HepG2 (cell line): ENCODE data around the gene PKP1. TPM values are rescaled to one million over a fixed set of nuclear protein-coding genes. Genes with fewer than 3 reads are reported as not detected.

Source experiments
- ATAC-seq: fragments of 200-7000 bp; cut with Tn5 transposase; 3 replicates; pipeline ENCODE4 v1.9.1; 2020; ENCODE audit warnings: mild to moderate bottlenecking, moderate library complexity
- BruUV-seq: library from RNA; stranded (reverse); fragments of 400-500 nt; replicated peaks from 2 replicates; lab custom pipeline; 2021; lab: Mats Ljungman, UMichigan
- CTCF ChIA-PET: fragments of 300-600 bp; formaldehyde crosslinking; extraction: SDS; loops from one replicate; lab custom pipeline; 2021; ENCODE audit warnings: low total read pairs, inconsistent platforms, low intra/inter-chr PET ratio; lab: Yijun Ruan, JAX
- POLR2A ChIA-PET: fragments of 350-600 bp; sonication (Branson Sonifier 250); formaldehyde crosslinking; loops from one replicate; lab custom pipeline; 2020; ENCODE audit warnings: antibody characterized with exemption, inconsistent platforms; lab: Yijun Ruan, JAX
- DNase-seq: peaks from one replicate; pipeline ENCODE4 v3.0.0-alpha.2; 2015; ENCODE audit warnings: low spot score
- FAIRE-seq: peaks from 3 replicates; lab custom pipeline; 2011; peaks lifted over from hg19 to GRCh38; lab: Jason Lieb, UNC
- H2AFZ ChIP-seq: one replicate; pipeline ENCODE4 v1.6.1; 2011; ENCODE audit warnings: low read length, inconsistent platforms
- H3K27ac ChIP-seq: fragments of 300-600 bp; 3 replicates; pipeline ENCODE4 v1.8.0; 2011; ENCODE audit warnings: mixed run types, mild to moderate bottlenecking, mixed read lengths, low read length, inconsistent platforms; ENCODE audit not compliant: insufficient read depth; ENCODE audit errors: extremely low read length
- H3K27me3 ChIP-seq, 2 experiments: fragments of 200-600 bp in 1 of 2; 2 replicates in 1 of 2; 3 replicates in 1 of 2; pipeline versions ENCODE4 v1.6.0 to v1.8.0; 2011; ENCODE audit warnings: low read length in 2 of 2, mild to moderate bottlenecking in 2 of 2, moderate library complexity in 2 of 2, inconsistent platforms in 1 of 2; ENCODE audit not compliant: insufficient read depth in 2 of 2, control insufficient read depth in 1 of 2
- H3K36me3 ChIP-seq, 2 experiments: fragments of 200-600 bp in 1 of 2; replicated peaks in 1 of 2; 2 replicates in 1 of 2; 3 replicates in 1 of 2; pipeline versions ENCODE4 v1.5.1 to v1.8.0; 2011; ENCODE audit warnings: low read length in 2 of 2, inconsistent platforms in 1 of 2; ENCODE audit not compliant: insufficient read depth in 2 of 2, control insufficient read depth in 1 of 2
- H3K4me1 ChIP-seq: 2 replicates; pipeline ENCODE4 v1.5.1; 2012; ENCODE audit warnings: low read length, inconsistent platforms; ENCODE audit not compliant: insufficient read depth
- H3K4me2 ChIP-seq: 2 replicates; pipeline ENCODE4 v1.6.0; 2011; ENCODE audit warnings: low read depth, low read length, inconsistent platforms
- H3K4me3 ChIP-seq, 3 experiments: fragments of 200-600 bp in 1 of 3; sonication (generic), shearing (Covaris generic) in 1 of 3; replicated peaks in 1 of 3; 2 replicates each; pipeline ENCODE4 v1.5.1; 2011 to 2016; ENCODE audit warnings: low read length in 3 of 3, inconsistent platforms in 2 of 3, low read depth in 2 of 3, mild to moderate bottlenecking in 2 of 3, control low read depth in 1 of 3, mixed read lengths in 1 of 3; ENCODE audit not compliant: insufficient read depth in 1 of 3
- H3K79me2 ChIP-seq: one replicate; pipeline ENCODE4 v1.6.1; 2011; ENCODE audit warnings: low read length, inconsistent platforms; ENCODE audit not compliant: insufficient read depth
- H3K9ac ChIP-seq: 2 replicates; pipeline ENCODE4 v1.6.0; 2011; ENCODE audit warnings: mild to moderate bottlenecking, low read depth, low read length, inconsistent platforms; ENCODE audit not compliant: insufficient read depth
- H3K9me3 ChIP-seq: 2 replicates; pipeline ENCODE4 v1.5.1; 2012; ENCODE audit warnings: mild to moderate bottlenecking, low read length
- H4K20me1 ChIP-seq: 2 replicates; pipeline ENCODE4 v1.6.0; 2011; ENCODE audit warnings: inconsistent platforms, mild to moderate bottlenecking, low read length, moderate library complexity; ENCODE audit not compliant: insufficient read depth
- HIVEP1 ChIP-seq: sonication (generic); formaldehyde crosslinking; IDR thresholded peaks from 2 replicates; pipeline ENCODE4 v1.4.0; 2020; ENCODE audit warnings: mild to moderate bottlenecking, missing genetic modification reagents
- HNRNPLL ChIP-seq: fragments of 200-400 bp; formaldehyde crosslinking; IDR thresholded peaks from 2 replicates; pipeline ENCODE4 v1.6.1; 2017; ENCODE audit warnings: mild to moderate bottlenecking, low read depth, low read length; ENCODE audit not compliant: poor library complexity, severe bottlenecking
- JUNB ChIP-seq: sonication (generic); formaldehyde crosslinking; IDR thresholded peaks from 2 replicates; pipeline ENCODE4 v1.8.0; 2022; ENCODE audit warnings: missing genetic modification reagents, mild to moderate bottlenecking, borderline replicate concordance
- MEF2D ChIP-seq: sonication (generic); formaldehyde crosslinking; IDR thresholded peaks from 2 replicates; pipeline ENCODE4 v1.5.1; 2020; ENCODE audit warnings: mild to moderate bottlenecking, missing genetic modification reagents
- NCOA1 ChIP-seq: sonication (generic); formaldehyde crosslinking; IDR thresholded peaks from 2 replicates; pipeline ENCODE4 v1.9.0; 2021; ENCODE audit warnings: missing genetic modification reagents
- PHF5A ChIP-seq: IDR thresholded peaks from one replicate; pipeline ENCODE4 v1.6.1; 2018; ENCODE audit warnings: low read depth, missing genetic modification reagents; ENCODE audit not compliant: unreplicated experiment
- SP1 ChIP-seq, 2 experiments: fragments of 450-650 bp in 1 of 2; sonication (generic) in 1 of 2; formaldehyde crosslinking in 1 of 2; IDR thresholded peaks; 2 replicates each; pipeline versions ENCODE4 v1.4.0 to v1.6.1; 2016 to 2020; ENCODE audit warnings: missing genetic modification reagents in 1 of 2
- ZNF30 ChIP-seq: sonication (generic); formaldehyde crosslinking; IDR thresholded peaks from 2 replicates; pipeline ENCODE4 v1.5.0; 2020; ENCODE audit warnings: mild to moderate bottlenecking, missing genetic modification reagents
- ZNF451 ChIP-seq: sonication (generic); formaldehyde crosslinking; IDR thresholded peaks from 2 replicates; pipeline ENCODE4 v1.5.0; 2020; ENCODE audit warnings: mild to moderate bottlenecking, missing genetic modification reagents
- ZNF512B ChIP-seq: sonication (generic); formaldehyde crosslinking; IDR thresholded peaks from 2 replicates; pipeline ENCODE4 v1.5.1; 2020; ENCODE audit warnings: missing genetic modification reagents, mild to moderate bottlenecking, borderline replicate concordance
- WGBS: methylation state at CpG from one replicate; pipeline ENCODE4 v1.1.6; 2017; ENCODE audit warnings: low lambda C conversion rate; 5-methylcytosine and 5-hydroxymethylcytosine counted together
- in situ Hi-C: cut with HindIII; loops from 2 replicates; pipeline ENCODE4 v1.10.0; 2017; ENCODE audit warnings: low pct_unique_long_range_greater_than_20kb; ENCODE audit not compliant: extremely low pct_ligation_motif_present
- intact Hi-C: fragments of 100-400 bp; cut with micrococcal nuclease; formaldehyde crosslinking; loops from one replicate; pipeline ENCODE4 v1.10.0; 2022; ENCODE audit not compliant: unreplicated experiment
- polyA plus RNA-seq, 8 experiments: library from polyadenylated mRNA; depleted of rRNA in 3 of 8; stranded (reverse) in 7 of 8; unstranded in 1 of 8; fragments of >200 nt; fragmentation: Illumina TruSeq in 4 of 8; extraction: Trizol in 4 of 8; gene quantifications; 2 replicates each; pipeline versions ENCODE4 v1.2.1 to v1.2.3, GENCODE V29; 2011 to 2016; ENCODE audit warnings: low read depth in 4 of 8, missing spikeins in 1 of 8, mixed read lengths in 1 of 8; ENCODE audit not compliant: insufficient read depth in 1 of 8
- total RNA-seq, 5 experiments: library from RNA; depleted of rRNA; stranded (reverse); fragments of >200 nt; fragmentation: Illumina TruSeq; extraction: Trizol; gene quantifications; 2 replicates each; pipeline ENCODE4 v1.2.3, GENCODE V29; 2016; ENCODE audit warnings: low read depth in 1 of 5
- TF ChIP-seq, protein P1 (sequence below): sonication (generic); formaldehyde crosslinking; IDR thresholded peaks from 2 replicates; pipeline ENCODE4 v1.8.1; 2023; ENCODE audit warnings: missing genetic modification reagents, mild to moderate bottlenecking, borderline replicate concordance

Gene PKP1
- total and polyA plus RNA-seq, 2 of the 13 experiments (the other 11 are each of a cell fraction or from before 2014, with no cell fraction given): not detected

DNA sequence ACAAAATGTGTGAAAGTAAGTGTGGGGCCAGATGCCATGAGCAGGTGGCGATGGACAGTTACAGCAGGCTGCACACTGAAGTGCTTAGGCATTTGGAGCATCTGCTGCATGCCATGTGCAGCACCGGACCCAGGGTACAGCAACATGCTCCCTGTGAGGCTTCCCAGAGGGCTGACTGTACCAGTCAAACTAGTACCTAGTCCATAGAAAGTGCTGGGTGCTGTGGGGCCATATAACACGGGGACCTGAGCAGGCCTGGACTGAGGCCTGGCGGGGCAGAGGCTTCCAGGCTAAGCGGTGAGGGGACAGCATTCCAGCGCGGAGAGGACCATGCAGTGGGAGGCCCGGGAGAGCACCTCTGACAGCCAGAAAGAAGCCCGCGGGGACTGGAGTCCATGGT, 29.9 kb upstream of the PKP1 start:
- no peak overlapping the region for H2AFZ ChIP-seq
- WGBS: 32% methylated on average over 9 of the region's 10 CpGs
- H3K9ac ChIP-seq: no peak overlapping the region
- H3K79me2 ChIP-seq: no peaks in the 10 kb centered on the region
- H3K27ac ChIP-seq: no peak overlapping the region
- H3K4me2 ChIP-seq: no peak overlapping the region
- peaks cover 3 to 7% of the 10 kb centered on the region in 2 experiments; a peak in 4 of 5 replicates for H3K27me3 ChIP-seq
- in situ Hi-C loops (no loop called here), intact Hi-C loops (no loop called here)
- H3K4me1 ChIP-seq: no peaks in the 10 kb centered on the region
- no peaks in the 10 kb centered on the region; the same call in 1 of the 2 replicates for H4K20me1 ChIP-seq
- FAIRE-seq (no peak), DNase-seq (no peak), ATAC-seq (peak; percentile 11; the same call in 1 of the 3 replicates)
- ChIA-PET POLR2A (no interaction called here), CTCF (interaction anchor here (2.6 kb wide), 1 partner anchor 108 kb away, joined by 37 read pairs; no protein-coding TSS in a partner anchor)
- H3K36me3 ChIP-seq: no peaks in the 10 kb centered on the region
- no peak overlapping the region for H3K4me3 ChIP-seq
- BruUV-seq: no TSS peak
- H3K9me3 ChIP-seq: no peaks in the 10 kb centered on the region
- TF ChIP-seq PHF5A (CRISPR knock-in tag) (no peak), HNRNPLL (no peak), MEF2D (CRISPR knock-in tag) (no peak), ZNF30 (CRISPR knock-in tag) (no peak), ZNF512B (CRISPR knock-in tag) (no peak), JUNB (CRISPR knock-in tag) (no peak), HIVEP1 (no peak), SP1 (IDR thresholded peaks at IDR 0.05) (no peak), SP1 (CRISPR knock-in tag; IDR thresholded peaks at IDR 0.05) (no peak), ZNF451 (no peak), NCOA1 (no peak)
- TF ChIP-seq, protein P1, sequence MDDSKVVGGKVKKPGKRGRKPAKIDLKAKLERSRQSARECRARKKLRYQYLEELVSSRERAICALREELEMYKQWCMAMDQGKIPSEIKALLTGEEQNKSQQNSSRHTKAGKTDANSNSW: no peak
